ENCODE data around the gene ZACN.

DNA sequence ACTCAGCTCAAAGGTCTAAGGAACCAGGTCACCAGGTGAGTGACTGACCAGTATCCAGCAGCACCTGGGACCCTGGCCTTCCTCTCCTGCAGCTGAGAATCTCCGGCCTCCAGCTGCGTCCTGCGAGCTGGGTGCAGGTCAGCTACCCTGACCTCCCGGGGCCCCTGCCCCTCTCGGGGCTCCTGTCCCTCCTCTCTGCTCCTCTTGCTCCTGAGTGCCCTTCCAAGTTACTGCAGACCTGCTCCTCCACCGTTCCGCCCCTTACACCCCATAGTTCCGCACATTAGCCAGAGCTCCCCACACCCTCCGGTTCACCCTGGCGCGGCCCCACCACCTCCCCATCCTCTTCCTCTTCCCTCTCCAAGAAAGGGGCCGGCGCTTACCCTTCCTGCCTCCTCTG lies 51.5 kb downstream of the ZACN start:
- TF ChIP-seq, protein P1, sequence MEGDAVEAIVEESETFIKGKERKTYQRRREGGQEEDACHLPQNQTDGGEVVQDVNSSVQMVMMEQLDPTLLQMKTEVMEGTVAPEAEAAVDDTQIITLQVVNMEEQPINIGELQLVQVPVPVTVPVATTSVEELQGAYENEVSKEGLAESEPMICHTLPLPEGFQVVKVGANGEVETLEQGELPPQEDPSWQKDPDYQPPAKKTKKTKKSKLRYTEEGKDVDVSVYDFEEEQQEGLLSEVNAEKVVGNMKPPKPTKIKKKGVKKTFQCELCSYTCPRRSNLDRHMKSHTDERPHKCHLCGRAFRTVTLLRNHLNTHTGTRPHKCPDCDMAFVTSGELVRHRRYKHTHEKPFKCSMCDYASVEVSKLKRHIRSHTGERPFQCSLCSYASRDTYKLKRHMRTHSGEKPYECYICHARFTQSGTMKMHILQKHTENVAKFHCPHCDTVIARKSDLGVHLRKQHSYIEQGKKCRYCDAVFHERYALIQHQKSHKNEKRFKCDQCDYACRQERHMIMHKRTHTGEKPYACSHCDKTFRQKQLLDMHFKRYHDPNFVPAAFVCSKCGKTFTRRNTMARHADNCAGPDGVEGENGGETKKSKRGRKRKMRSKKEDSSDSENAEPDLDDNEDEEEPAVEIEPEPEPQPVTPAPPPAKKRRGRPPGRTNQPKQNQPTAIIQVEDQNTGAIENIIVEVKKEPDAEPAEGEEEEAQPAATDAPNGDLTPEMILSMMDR (IDR thresholded peaks at IDR 0.05): no peak
- TF ChIP-seq POLR2A (IDR thresholded peaks at IDR 0.05; ENCODE audit: low read depth) (no peak), POLR2AphosphoS5 (IDR thresholded peaks at IDR 0.05) (no peak)
